Adipocyte (in vitro differentiated cells): ENCODE measurements around the gene TMEM204.

Experiments
- DNase-seq: peaks from one replicate; pipeline ENCODE4 v3.0.0-alpha.2; 2015; ENCODE audit warnings: low read depth
- H3K27me3 ChIP-seq: replicated peaks from 2 replicates; pipeline ENCODE4 v1.7.0; 2013; ENCODE audit warnings: mild to moderate bottlenecking, low read length, moderate library complexity; ENCODE audit not compliant: control insufficient read depth, insufficient read depth
- H3K36me3 ChIP-seq: 2 replicates; pipeline ENCODE4 v1.7.0; 2013; ENCODE audit warnings: low read length, mild to moderate bottlenecking, moderate library complexity; ENCODE audit not compliant: control insufficient read depth, insufficient read depth, severe bottlenecking
- H3K4me1 ChIP-seq: 2 replicates; pipeline ENCODE4 v1.7.0; 2013; ENCODE audit warnings: mild to moderate bottlenecking, low read length, moderate library complexity; ENCODE audit not compliant: control insufficient read depth, insufficient read depth
- H3K4me3 ChIP-seq: 2 replicates; pipeline ENCODE4 v1.7.0; 2013; ENCODE audit warnings: mild to moderate bottlenecking, low read length, moderate library complexity
- H3K9ac ChIP-seq: 2 replicates; pipeline ENCODE4 v1.7.0; 2013; ENCODE audit warnings: mild to moderate bottlenecking, low read length, moderate library complexity
- H3K9me3 ChIP-seq: 2 replicates; pipeline ENCODE4 v1.7.0; 2013; ENCODE audit warnings: mild to moderate bottlenecking, low read length, moderate library complexity; ENCODE audit not compliant: control insufficient read depth

The TMEM204 gene

DNA sequence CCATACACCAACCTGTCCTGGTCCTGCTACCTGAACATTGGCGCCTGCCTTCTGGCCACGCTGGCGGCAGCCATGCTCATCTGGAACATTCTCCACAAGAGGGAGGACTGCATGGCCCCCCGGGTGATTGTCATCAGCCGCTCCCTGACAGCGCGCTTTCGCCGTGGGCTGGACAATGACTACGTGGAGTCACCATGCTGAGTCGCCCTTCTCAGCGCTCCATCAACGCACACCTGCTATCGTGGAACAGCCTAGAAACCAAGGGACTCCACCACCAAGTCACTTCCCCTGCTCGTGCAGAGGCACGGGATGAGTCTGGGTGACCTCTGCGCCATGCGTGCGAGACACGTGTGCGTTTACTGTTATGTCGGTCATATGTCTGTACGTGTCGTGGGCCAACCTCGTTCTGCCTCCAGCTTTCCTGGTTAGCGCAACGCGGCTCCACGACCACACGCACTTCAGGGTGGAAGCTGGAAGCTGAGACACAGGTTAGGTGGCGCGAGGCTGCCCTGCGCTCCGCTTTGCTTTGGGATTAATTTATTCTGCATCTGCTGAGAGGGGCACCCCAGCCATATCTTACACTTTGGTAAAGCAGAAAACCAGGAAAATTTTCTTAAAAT is 21.5 kb downstream of the TMEM204 start:
- Histone ChIP-seq H3K9me3 (no peaks in the 10 kb centered on the region), H3K4me3 (no peak overlapping the region), H3K4me1 (peaks cover 5% of the 10 kb centered on the region), H3K36me3 (peaks cover 43% of the 10 kb centered on the region), H3K27me3 (no peaks in the 10 kb centered on the region), H3K9ac (no peak overlapping the region)
- no peak for DNase-seq

DNA sequence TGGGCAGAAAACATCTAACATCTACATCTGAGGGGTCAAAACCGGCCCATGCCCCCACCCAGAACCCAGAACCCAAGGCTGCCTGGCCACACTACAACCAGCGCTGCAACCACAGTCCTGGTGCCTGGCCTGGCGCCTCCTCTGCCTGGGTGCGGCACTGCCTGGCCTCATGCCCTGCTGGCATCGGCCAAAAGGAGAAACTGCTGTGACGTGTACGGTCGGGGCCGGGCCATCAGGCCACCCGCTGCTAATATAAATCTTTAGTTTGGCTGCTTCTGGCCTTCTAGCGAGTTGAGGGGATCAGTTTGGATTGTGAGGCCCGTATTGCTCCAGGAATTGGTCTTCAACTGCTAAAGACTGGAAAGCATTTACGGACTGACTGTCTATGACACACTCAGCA is 22.8 kb downstream of the TMEM204 start:
- no peaks in the 10 kb centered on the region for H3K9me3 ChIP-seq
- peaks cover 49% of the 10 kb centered on the region for H3K36me3 ChIP-seq
- H3K4me3 ChIP-seq = no peak overlapping the region
- H3K9ac ChIP-seq = no peak overlapping the region
- DNase-seq = no peak
- no peaks in the 10 kb centered on the region for H3K27me3 ChIP-seq
- H3K4me1 ChIP-seq = no peaks in the 10 kb centered on the region

DNA sequence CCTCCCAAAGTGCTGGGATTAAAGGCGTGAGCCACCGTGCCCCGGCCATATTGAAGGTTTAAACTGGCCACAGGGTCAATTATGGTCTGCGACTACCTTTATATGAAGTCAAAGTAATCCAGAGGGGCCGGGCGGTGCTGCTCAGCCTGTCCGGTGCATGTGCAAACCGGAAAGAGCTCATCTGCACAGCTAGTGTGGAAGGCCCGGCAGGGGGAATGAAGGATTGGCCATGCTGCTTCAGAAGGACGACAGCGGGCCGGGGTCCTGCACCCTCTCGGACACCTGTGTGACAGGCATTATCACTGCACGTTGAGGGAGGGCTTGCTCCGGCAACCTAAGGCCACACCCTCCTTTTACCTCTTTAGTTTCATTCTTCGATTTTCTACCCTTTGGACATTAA is 23.6 kb downstream of the TMEM204 start:
- Histone ChIP-seq H3K9ac (no peak overlapping the region), H3K36me3 (peaks cover 57% of the 10 kb centered on the region), H3K9me3 (no peaks in the 10 kb centered on the region), H3K27me3 (no peaks in the 10 kb centered on the region), H3K4me1 (no peaks in the 10 kb centered on the region), H3K4me3 (no peak overlapping the region)
- no peak for DNase-seq

DNA sequence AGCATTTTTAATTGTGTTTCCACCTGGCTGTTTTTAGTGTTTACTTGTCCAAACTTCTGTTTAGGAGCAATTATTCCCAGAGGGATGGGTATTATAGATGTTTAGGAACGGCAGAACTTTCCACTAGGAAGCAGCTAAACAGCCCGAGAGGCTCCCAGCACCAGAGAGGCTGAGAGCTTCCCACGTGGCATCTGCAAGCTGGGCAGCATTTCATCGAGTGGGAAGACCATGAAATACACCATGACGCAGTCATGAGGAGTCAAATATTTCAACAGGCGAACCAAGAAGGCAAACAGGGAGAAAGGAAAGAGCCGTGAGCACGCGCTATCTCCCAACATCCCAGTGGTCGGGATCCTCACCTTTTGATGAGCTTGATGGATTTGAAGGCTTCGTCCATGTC is 24.1 kb downstream of the TMEM204 start:
- Histone ChIP-seq H3K9me3 (no peaks in the 10 kb centered on the region), H3K36me3 (peaks cover 60% of the 10 kb centered on the region)
- DNase-seq = no peak

DNA sequence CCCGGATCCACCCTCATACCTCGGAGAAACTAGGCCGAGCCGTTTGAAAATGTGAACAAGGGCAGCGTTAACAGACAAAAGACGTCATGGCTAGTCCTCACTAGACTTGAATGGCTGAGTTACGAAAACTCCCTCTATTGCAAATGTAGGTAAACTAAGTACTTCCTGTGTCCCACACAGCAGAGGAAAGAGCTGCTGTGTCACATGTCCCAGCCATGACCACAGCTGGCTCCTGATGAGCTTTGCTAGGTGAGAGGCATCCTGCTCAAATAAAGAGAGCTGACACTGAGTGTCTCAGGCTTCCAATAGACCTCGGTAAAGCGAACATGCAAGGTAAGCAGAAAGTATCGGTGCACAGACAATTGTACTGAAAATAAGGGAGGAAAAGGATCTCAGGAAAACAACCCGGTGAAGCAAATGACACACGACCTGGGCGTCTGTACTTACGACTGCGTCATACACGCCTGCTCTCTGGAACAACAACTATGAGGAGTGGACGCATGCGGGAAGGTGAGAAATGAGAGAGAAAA is 26.0 kb downstream of the TMEM204 start:
- H3K4me3 ChIP-seq = no peak overlapping the region
- H3K36me3 ChIP-seq = peaks cover 60% of the 10 kb centered on the region
- no peak for DNase-seq
- H3K4me1 ChIP-seq = no peaks in the 10 kb centered on the region
- H3K27me3 ChIP-seq = no peaks in the 10 kb centered on the region
- H3K9me3 ChIP-seq = no peaks in the 10 kb centered on the region
- no peak overlapping the region for H3K9ac ChIP-seq

More for the DNA sequence above, 24.1 kb downstream of the TMEM204 start:
- no peak overlapping the region for H3K9ac ChIP-seq
- no peaks in the 10 kb centered on the region for H3K27me3 ChIP-seq
- H3K4me3 ChIP-seq = no peak overlapping the region
- no peaks in the 10 kb centered on the region for H3K4me1 ChIP-seq

DNA sequence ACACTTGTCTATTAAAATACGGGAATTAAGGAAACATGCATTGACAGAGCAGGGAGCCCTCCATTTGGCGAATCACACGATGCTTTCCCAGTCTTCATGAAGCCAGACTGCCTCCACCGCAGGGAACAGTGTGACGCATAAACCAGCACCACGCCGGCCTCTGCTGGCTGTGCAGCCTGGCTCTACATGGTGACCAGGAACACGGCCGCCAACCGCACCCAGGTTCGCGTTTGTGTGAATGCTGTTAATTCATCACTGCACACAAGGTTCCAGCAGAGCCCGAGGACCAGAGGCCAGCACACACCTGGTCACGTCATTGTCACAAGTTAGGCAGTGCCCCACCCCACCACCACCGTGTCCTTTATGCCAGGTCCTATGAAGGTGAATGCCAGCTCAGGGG is 26.7 kb downstream of the TMEM204 start:
- H3K9ac ChIP-seq = no peak overlapping the region
- no peak overlapping the region for H3K4me3 ChIP-seq
- H3K36me3 ChIP-seq = peaks cover 55% of the 10 kb centered on the region
- no peaks in the 10 kb centered on the region for H3K4me1 ChIP-seq
- DNase-seq = no peak
- no peaks in the 10 kb centered on the region for H3K9me3 ChIP-seq
- no peaks in the 10 kb centered on the region for H3K27me3 ChIP-seq

DNA sequence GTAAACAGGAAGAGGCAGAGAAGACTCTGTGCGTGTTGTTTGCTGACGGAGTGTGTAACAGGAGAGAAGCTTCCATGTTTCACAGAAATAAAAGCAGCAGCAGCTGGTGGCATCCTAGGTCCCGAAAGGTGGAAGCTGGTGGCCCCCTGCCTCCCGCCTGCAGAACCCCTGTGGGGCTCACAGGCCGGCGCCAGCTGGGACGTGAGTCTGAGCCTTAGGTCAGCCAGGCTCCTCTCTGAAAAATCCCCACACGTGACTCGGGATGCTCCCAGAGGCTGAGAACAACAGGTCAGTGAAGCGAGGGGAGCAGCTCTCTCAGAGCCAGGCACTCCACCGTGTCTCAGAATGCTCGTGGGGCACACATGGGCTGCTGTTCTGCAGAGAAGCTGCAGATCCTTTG is 27.4 kb downstream of the TMEM204 start:
- H3K9me3 ChIP-seq = no peaks in the 10 kb centered on the region

DNA sequence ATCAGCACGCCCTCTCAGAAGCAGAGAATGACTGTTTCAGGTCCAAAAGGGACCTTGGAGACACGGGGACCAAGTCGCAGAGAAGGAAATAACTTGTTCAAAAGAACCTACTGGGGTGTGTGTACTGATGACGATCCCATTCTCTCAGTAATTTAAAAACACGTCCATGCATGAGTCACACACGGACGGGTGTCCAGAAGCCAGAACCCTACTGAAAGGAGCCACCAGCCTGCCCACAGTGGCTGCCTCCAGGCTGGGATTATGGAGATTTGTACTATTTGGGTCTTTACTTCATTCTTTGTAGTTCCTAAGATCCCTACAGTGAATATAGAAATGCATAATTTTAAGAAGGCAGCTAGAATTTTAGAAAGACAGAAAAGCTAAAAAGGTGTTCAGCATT is 27.8 kb downstream of the TMEM204 start:
- no peaks in the 10 kb centered on the region for H3K4me1 ChIP-seq

More for the DNA sequence above, 27.4 kb downstream of the TMEM204 start:
- Histone ChIP-seq H3K36me3 (peaks cover 51% of the 10 kb centered on the region), H3K4me3 (no peak overlapping the region), H3K9ac (no peak overlapping the region), H3K27me3 (no peaks in the 10 kb centered on the region), H3K4me1 (no peaks in the 10 kb centered on the region)
- no peak for DNase-seq

DNA sequence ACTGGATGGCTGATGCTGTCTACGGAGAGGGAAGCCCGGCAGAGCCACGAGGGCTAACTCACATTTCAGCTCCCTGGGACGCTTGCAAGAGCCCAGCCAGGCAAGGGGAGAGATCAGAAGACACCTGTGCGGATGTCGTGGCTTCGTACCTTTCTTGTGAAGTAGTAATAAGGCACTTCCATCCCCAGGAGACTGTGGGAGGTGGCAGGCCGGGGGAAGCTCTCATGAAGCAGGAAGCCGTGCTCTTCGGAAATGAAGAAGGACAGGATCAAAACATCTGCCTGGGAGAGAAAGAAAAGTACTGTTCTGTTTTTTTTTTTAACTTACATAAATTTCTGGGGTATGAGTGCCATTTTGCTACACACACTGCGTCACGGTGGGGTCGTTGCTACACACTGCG is 28.4 kb downstream of the TMEM204 start:
- Histone ChIP-seq H3K9me3 (no peaks in the 10 kb centered on the region), H3K27me3 (no peaks in the 10 kb centered on the region), H3K4me3 (no peak overlapping the region), H3K4me1 (no peaks in the 10 kb centered on the region), H3K36me3 (peaks cover 46% of the 10 kb centered on the region), H3K9ac (no peak overlapping the region)
- no peak for DNase-seq

More for the DNA sequence above, 27.8 kb downstream of the TMEM204 start:
- no peak for DNase-seq
- H3K9ac ChIP-seq = no peak overlapping the region
- no peak overlapping the region for H3K4me3 ChIP-seq
- no peaks in the 10 kb centered on the region for H3K9me3 ChIP-seq
- H3K36me3 ChIP-seq = peaks cover 49% of the 10 kb centered on the region
- H3K27me3 ChIP-seq = no peaks in the 10 kb centered on the region

DNA sequence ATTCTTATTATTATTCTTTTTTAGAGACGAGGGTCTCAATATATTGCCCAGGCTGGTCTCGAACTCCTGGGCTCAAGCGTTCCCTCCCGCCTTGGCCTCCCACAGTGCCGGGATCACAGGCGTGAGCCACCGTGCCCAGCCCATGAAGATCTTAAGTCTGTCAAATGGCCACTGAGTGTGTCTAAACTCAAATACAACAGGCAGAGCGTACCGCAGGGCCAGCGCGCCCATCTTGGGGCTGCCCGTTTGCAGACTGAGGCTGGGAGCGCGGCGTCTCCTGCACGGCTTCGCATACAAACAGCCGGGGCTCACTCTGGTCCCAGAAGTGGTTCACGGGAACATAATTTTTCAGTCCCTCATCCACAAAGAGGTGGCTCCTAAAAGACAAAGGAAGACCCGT is 30.3 kb downstream of the TMEM204 start:
- Histone ChIP-seq H3K36me3 (peaks cover 31% of the 10 kb centered on the region), H3K4me1 (no peaks in the 10 kb centered on the region), H3K9me3 (no peaks in the 10 kb centered on the region), H3K9ac (no peak overlapping the region), H3K27me3 (no peaks in the 10 kb centered on the region), H3K4me3 (no peak overlapping the region)
- no peak for DNase-seq

DNA sequence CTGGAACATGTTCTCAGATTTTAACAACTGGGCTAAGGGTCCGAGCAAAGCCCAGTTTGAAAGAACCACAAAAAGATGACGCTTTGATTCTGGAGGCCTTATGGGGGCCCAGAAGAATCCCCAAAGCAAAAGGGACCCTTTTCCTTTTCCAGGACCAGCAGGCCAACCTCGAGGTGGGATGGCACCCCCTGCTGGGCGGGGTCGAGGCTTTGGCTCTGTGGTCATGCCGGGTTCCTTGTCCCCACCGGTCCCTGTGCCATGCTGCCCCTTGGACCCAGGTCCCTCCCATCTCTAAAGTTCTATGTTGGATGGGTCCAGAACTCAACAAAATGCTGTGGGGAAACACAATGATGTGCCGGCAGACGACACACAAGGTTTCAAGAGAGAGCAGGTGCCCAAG is 30.9 kb downstream of the TMEM204 start:
- Histone ChIP-seq H3K9ac (no peak overlapping the region), H3K36me3 (peaks cover 29% of the 10 kb centered on the region), H3K27me3 (no peaks in the 10 kb centered on the region), H3K9me3 (no peaks in the 10 kb centered on the region), H3K4me1 (no peaks in the 10 kb centered on the region), H3K4me3 (no peak overlapping the region)
- DNase-seq = no peak
